SK-N-SH treated with all-trans-retinoic acid at 6 μM for 48 hours (cell line): ENCODE results near the gene TTC13.

Experiments used
- ATAC-seq: fragments of 200-7000 bp; cut with Tn5 transposase; 3 replicates; pipeline ENCODE4 v1.9.1; 2020; ENCODE audit warnings: mild to moderate bottlenecking, moderate library complexity
- ARNTL ChIP-seq: fragments of 450-650 bp; formaldehyde crosslinking; IDR thresholded peaks from 2 replicates; pipeline ENCODE4 v1.5.0; 2020; ENCODE audit warnings: low read depth, mild to moderate bottlenecking, moderate library complexity, borderline replicate concordance
- BACH2 ChIP-seq: fragments of 250-450 bp; sonication (Bioruptor Pico); IDR thresholded peaks from 2 replicates; pipeline ENCODE4 v1.9.0; 2021; ENCODE audit warnings: mild to moderate bottlenecking, borderline replicate concordance
- ESRRG ChIP-seq: fragments of 250-450 bp; sonication (Bioruptor Pico); IDR thresholded peaks from 2 replicates; pipeline ENCODE4 v1.6.1; 2021; ENCODE audit warnings: mild to moderate bottlenecking
- GLIS3 ChIP-seq: fragments of 250-450 bp; sonication (Bioruptor Pico); IDR thresholded peaks from 2 replicates; pipeline ENCODE4 v1.5.0; 2020; ENCODE audit warnings: mild to moderate bottlenecking, moderate library complexity
- OSR1 ChIP-seq: fragments of 250-450 bp; sonication (Bioruptor Pico); IDR thresholded peaks from 2 replicates; pipeline ENCODE4 v1.8.0; 2022; ENCODE audit warnings: moderate library complexity, mild to moderate bottlenecking, inconsistent platforms
- PPARA ChIP-seq: fragments of 250-450 bp; sonication (Bioruptor Pico); IDR thresholded peaks from 2 replicates; pipeline ENCODE4 v1.5.0; 2020; ENCODE audit warnings: mild to moderate bottlenecking, borderline replicate concordance
- RARB ChIP-seq: fragments of 250-450 bp; sonication (Bioruptor Pico); IDR thresholded peaks from 2 replicates; pipeline ENCODE4 v1.8.0; 2021; ENCODE audit warnings: mild to moderate bottlenecking, moderate library complexity
- SNAI2 ChIP-seq: fragments of 250-450 bp; sonication (Bioruptor Pico); IDR thresholded peaks from 2 replicates; pipeline ENCODE4 v1.5.0; 2020; ENCODE audit warnings: mild to moderate bottlenecking, moderate library complexity
- TCF4 ChIP-seq: fragments of 250-450 bp; sonication (Bioruptor Pico); IDR thresholded peaks from 2 replicates; pipeline ENCODE4 v1.8.0; 2021; ENCODE audit warnings: mild to moderate bottlenecking, moderate library complexity, borderline replicate concordance
- TOX ChIP-seq: fragments of 250-450 bp; sonication (Bioruptor Pico); IDR thresholded peaks from 2 replicates; pipeline ENCODE4 v1.8.0; 2021; ENCODE audit warnings: mild to moderate bottlenecking, moderate library complexity, borderline replicate concordance
- ZC3H10 ChIP-seq: fragments of 250-450 bp; sonication (Bioruptor Pico); IDR thresholded peaks from 2 replicates; pipeline ENCODE4 v1.5.1; 2021; ENCODE audit warnings: mild to moderate bottlenecking, moderate library complexity
- ZFP3 ChIP-seq: fragments of 250-450 bp; sonication (Bioruptor Pico); IDR thresholded peaks from 2 replicates; pipeline ENCODE4 v1.5.0; 2020; ENCODE audit warnings: mild to moderate bottlenecking, moderate library complexity
- ZFP30 ChIP-seq: fragments of 450-650 bp; formaldehyde crosslinking; IDR thresholded peaks from 2 replicates; pipeline ENCODE4 v1.5.0; 2022; ENCODE audit warnings: mild to moderate bottlenecking, moderate library complexity
- ZNF565 ChIP-seq: fragments of 450-650 bp; formaldehyde crosslinking; conservative IDR thresholded peaks from 2 replicates; pipeline ENCODE4 v1.5.0; 2020; ENCODE audit warnings: low read depth, mild to moderate bottlenecking, moderate library complexity
- ZNF70 ChIP-seq: fragments of 450-650 bp; formaldehyde crosslinking; IDR thresholded peaks from 2 replicates; pipeline ENCODE4 v1.5.0; 2020; ENCODE audit warnings: mild to moderate bottlenecking, moderate library complexity
- ZNF8 ChIP-seq: fragments of 450-650 bp; formaldehyde crosslinking; IDR thresholded peaks from 2 replicates; pipeline ENCODE4 v1.5.0; 2020; ENCODE audit warnings: mild to moderate bottlenecking, moderate library complexity
- TF ChIP-seq, protein P1 (sequence below): fragments of 250-450 bp; sonication (Bioruptor Pico); IDR thresholded peaks from 2 replicates; pipeline ENCODE4 v1.5.1; 2020; ENCODE audit warnings: low read depth, mild to moderate bottlenecking, moderate library complexity
- TF ChIP-seq, protein P2 (sequence below): fragments of 250-450 bp; sonication (Bioruptor Pico); IDR thresholded peaks from 2 replicates; pipeline ENCODE4 v1.8.0; 2021; ENCODE audit warnings: low read depth, mild to moderate bottlenecking, moderate library complexity, borderline replicate concordance
- TF ChIP-seq, protein P3 (sequence below): fragments of 250-450 bp; sonication (Bioruptor Pico); IDR thresholded peaks from 2 replicates; pipeline ENCODE4 v1.5.0; 2020; ENCODE audit warnings: mild to moderate bottlenecking, moderate library complexity
- TF ChIP-seq, protein P4 (sequence below): fragments of 250-450 bp; sonication (Bioruptor Pico); IDR thresholded peaks from 2 replicates; pipeline ENCODE4 v1.5.1; 2021; ENCODE audit warnings: mild to moderate bottlenecking, moderate library complexity
- TF ChIP-seq, protein P5 (sequence below): fragments of 250-450 bp; sonication (Bioruptor Pico); IDR thresholded peaks from 2 replicates; pipeline ENCODE4 v1.8.0; 2020; ENCODE audit warnings: mild to moderate bottlenecking, moderate library complexity, borderline replicate concordance

Gene TTC13

DNA sequence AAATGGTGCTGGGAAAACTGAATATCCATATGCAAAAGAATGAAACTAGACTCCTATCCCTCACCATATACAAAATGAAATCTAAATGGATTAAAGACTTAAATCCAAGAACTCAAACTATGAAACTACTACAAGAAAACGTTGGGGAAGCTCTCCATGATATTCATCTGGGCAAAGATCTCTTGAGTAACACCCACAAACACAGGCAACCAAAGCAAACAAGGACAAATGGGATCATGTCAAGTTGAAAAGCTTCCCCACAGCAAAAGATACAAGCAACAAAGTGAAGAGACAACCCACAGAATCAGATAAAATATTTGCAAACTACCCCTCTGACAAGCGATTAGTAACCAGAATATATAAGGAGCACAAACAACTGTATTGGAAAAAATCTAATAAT lies 13.8 kb downstream of the TTC13 start (continued):
- TF ChIP-seq ARNTL (CRISPR knock-in tag): no peak
- TF ChIP-seq, all 23 proteins: peak for 0

DNA sequence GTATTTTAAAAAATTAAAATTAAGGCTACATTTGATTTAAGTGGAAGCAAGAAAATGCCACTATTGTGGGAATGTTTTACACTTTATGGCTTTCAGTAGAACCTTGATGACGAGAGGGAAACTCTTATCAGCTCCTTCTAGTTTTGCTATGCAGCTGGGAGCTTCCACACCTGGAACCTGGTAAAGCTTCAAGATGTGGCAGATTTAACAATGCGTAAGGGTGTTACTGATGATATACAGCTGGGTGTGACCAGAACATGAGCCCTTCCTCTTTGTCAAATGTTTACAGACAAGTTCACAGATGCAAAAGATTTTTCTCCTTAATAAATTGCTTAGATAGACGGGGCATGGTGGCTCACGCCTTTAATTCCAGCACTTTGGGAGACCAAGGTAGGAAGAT lies 20.3 kb downstream of the TTC13 start:
- TF ChIP-seq SNAI2 (CRISPR knock-in tag): no peak
- no peak for TF ChIP-seq GLIS3 (CRISPR knock-in tag)
- TF ChIP-seq, protein P1, sequence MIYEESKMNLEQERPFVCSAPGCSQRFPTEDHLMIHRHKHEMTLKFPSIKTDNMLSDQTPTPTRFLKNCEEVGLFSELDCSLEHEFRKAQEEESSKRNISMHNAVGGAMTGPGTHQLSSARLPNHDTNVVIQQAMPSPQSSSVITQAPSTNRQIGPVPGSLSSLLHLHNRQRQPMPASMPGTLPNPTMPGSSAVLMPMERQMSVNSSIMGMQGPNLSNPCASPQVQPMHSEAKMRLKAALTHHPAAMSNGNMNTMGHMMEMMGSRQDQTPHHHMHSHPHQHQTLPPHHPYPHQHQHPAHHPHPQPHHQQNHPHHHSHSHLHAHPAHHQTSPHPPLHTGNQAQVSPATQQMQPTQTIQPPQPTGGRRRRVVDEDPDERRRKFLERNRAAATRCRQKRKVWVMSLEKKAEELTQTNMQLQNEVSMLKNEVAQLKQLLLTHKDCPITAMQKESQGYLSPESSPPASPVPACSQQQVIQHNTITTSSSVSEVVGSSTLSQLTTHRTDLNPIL (CRISPR knock-in tag): no peak
- TF ChIP-seq, protein P2, sequence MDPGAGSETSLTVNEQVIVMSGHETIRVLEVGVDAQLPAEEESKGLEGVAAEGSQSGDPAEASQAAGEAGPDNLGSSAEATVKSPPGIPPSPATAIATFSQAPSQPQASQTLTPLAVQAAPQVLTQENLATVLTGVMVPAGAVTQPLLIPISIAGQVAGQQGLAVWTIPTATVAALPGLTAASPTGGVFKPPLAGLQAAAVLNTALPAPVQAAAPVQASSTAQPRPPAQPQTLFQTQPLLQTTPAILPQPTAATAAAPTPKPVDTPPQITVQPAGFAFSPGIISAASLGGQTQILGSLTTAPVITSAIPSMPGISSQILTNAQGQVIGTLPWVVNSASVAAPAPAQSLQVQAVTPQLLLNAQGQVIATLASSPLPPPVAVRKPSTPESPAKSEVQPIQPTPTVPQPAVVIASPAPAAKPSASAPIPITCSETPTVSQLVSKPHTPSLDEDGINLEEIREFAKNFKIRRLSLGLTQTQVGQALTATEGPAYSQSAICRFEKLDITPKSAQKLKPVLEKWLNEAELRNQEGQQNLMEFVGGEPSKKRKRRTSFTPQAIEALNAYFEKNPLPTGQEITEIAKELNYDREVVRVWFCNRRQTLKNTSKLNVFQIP: no peak
- TF ChIP-seq ESRRG (CRISPR knock-in tag): no peak
- TF ChIP-seq ARNTL (CRISPR knock-in tag): no peak
- no peak for TF ChIP-seq ZNF70 (CRISPR knock-in tag)
- TF ChIP-seq OSR1 (CRISPR knock-in tag): no peak
- no peak for TF ChIP-seq TCF4 (CRISPR knock-in tag)
- TF ChIP-seq BACH2 (CRISPR knock-in tag): no peak
- no peak for TF ChIP-seq ZFP3 (CRISPR knock-in tag)
- no peak for TF ChIP-seq PPARA (CRISPR knock-in tag)
- TF ChIP-seq, all 23 proteins: peak for 0
- no peak for ATAC-seq

DNA sequence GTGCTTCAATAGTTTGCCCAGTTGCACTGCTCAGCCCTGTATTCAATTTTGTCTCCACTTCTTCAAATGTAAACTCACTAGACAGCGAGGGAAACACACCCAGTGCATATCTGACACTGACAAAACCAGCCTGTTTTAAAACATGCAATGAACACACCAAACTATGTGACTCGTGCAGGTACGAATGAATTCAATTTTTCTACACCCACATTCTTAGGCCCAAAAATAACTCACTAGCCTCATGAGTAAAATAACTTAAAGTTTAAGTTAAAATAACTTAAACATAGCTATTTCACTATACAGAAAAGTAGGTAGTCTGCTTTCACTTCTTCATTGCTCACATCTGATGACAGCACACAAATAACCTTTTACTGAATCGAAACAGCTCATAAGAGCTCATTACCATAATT lies 21.1 kb downstream of the TTC13 start:
- no peak for TF ChIP-seq ZNF70 (CRISPR knock-in tag)
- TF ChIP-seq ESRRG (CRISPR knock-in tag): no peak
- TF ChIP-seq, protein P3, sequence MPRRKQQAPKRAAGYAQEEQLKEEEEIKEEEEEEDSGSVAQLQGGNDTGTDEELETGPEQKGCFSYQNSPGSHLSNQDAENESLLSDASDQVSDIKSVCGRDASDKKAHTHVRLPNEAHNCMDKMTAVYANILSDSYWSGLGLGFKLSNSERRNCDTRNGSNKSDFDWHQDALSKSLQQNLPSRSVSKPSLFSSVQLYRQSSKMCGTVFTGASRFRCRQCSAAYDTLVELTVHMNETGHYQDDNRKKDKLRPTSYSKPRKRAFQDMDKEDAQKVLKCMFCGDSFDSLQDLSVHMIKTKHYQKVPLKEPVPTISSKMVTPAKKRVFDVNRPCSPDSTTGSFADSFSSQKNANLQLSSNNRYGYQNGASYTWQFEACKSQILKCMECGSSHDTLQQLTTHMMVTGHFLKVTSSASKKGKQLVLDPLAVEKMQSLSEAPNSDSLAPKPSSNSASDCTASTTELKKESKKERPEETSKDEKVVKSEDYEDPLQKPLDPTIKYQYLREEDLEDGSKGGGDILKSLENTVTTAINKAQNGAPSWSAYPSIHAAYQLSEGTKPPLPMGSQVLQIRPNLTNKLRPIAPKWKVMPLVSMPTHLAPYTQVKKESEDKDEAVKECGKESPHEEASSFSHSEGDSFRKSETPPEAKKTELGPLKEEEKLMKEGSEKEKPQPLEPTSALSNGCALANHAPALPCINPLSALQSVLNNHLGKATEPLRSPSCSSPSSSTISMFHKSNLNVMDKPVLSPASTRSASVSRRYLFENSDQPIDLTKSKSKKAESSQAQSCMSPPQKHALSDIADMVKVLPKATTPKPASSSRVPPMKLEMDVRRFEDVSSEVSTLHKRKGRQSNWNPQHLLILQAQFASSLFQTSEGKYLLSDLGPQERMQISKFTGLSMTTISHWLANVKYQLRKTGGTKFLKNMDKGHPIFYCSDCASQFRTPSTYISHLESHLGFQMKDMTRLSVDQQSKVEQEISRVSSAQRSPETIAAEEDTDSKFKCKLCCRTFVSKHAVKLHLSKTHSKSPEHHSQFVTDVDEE (CRISPR knock-in tag): no peak
- TF ChIP-seq, protein P2: no peak
- TF ChIP-seq, protein P4, sequence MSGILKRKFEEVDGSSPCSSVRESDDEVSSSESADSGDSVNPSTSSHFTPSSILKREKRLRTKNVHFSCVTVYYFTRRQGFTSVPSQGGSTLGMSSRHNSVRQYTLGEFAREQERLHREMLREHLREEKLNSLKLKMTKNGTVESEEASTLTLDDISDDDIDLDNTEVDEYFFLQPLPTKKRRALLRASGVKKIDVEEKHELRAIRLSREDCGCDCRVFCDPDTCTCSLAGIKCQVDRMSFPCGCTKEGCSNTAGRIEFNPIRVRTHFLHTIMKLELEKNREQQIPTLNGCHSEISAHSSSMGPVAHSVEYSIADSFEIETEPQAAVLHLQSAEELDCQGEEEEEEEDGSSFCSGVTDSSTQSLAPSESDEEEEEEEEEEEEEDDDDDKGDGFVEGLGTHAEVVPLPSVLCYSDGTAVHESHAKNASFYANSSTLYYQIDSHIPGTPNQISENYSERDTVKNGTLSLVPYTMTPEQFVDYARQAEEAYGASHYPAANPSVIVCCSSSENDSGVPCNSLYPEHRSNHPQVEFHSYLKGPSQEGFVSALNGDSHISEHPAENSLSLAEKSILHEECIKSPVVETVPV (CRISPR knock-in tag): no peak
- TF ChIP-seq, protein P5, sequence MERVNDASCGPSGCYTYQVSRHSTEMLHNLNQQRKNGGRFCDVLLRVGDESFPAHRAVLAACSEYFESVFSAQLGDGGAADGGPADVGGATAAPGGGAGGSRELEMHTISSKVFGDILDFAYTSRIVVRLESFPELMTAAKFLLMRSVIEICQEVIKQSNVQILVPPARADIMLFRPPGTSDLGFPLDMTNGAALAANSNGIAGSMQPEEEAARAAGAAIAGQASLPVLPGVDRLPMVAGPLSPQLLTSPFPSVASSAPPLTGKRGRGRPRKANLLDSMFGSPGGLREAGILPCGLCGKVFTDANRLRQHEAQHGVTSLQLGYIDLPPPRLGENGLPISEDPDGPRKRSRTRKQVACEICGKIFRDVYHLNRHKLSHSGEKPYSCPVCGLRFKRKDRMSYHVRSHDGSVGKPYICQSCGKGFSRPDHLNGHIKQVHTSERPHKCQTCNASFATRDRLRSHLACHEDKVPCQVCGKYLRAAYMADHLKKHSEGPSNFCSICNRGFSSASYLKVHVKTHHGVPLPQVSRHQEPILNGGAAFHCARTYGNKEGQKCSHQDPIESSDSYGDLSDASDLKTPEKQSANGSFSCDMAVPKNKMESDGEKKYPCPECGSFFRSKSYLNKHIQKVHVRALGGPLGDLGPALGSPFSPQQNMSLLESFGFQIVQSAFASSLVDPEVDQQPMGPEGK (CRISPR knock-in tag): no peak
- no peak for TF ChIP-seq ZFP30 (CRISPR knock-in tag)
- TF ChIP-seq, protein P1 (CRISPR knock-in tag): no peak
- TF ChIP-seq TCF4 (CRISPR knock-in tag): no peak
- TF ChIP-seq OSR1 (CRISPR knock-in tag): no peak
- no peak for TF ChIP-seq ZNF8 (CRISPR knock-in tag)
- no peak for TF ChIP-seq ZNF565 (CRISPR knock-in tag)
- no peak for TF ChIP-seq ZFP3 (CRISPR knock-in tag)
- TF ChIP-seq BACH2 (CRISPR knock-in tag): no peak
- TF ChIP-seq ZC3H10 (CRISPR knock-in tag): no peak
- TF ChIP-seq PPARA (CRISPR knock-in tag): no peak
- TF ChIP-seq RARB (CRISPR knock-in tag): no peak
- no peak for TF ChIP-seq TOX (CRISPR knock-in tag)
- no peak for ATAC-seq
